ENCODE results near the gene CLCF1.
A peak's percentile ranks its signal among the peaks of the same experiment; 100 is the strongest.
"Not testable (repeated sequence)": the region's sequence is repeated elsewhere in the genome, so short reads cannot be mapped to it uniquely, and the experiment has no call there.

Gene CLCF1

GRCh38 chr11:67404515-67405195 lies 31.3 kb upstream of the CLCF1 start:
- no peaks in the 10 kb centered on the region for H3K27me3 Mint-ChIP-seq
- H3K36me3 Mint-ChIP-seq, result peaks cover 21% of the 10 kb centered on the region
- peak overlapping the region; percentile 93 for H3K4me3 Mint-ChIP-seq
- no peak for DNase-seq (ENCODE audit: low spot score in 2 of 2)
- H3K27ac Mint-ChIP-seq, result peak overlapping the region; percentile 88
- peaks cover 39% of the 10 kb centered on the region for H3K4me1 Mint-ChIP-seq
- no peaks in the 10 kb centered on the region for H3K9me3 Mint-ChIP-seq
- ATAC-seq (ENCODE audit: low read depth), result no peak

DNA sequence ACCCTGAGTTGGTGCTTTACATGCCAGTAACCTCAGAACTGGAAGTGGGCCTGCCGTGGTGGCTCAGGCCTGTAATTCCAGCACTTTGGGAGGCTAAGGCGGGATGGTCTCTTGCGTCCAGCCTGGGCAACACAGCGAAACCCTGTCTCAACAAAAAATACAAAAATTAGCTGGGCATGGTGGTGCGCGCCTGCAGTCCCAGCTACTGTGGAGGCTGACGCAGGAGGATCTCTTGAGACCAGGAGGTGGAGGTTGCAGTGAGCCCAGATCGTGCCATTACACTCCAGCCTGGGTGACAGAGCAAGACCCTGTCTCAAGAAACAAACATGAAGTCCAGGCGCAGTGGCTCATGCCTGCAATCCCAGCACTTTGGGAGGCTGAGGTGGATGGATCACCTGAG lies 29.7 kb upstream of the CLCF1 start:
- not testable (repeated sequence) for DNase-seq (ENCODE audit: low spot score in 2 of 2); ATAC-seq (ENCODE audit: low read depth); H3K27me3 Mint-ChIP-seq; H3K9me3 Mint-ChIP-seq
- Mint-ChIP-seq H3K36me3 (peaks cover 21% of the 10 kb centered on the region), H3K4me3 (peak overlapping the region; percentile 93), H3K27ac (peak overlapping the region; percentile 88), H3K4me1 (peaks cover 30% of the 10 kb centered on the region)

DNA sequence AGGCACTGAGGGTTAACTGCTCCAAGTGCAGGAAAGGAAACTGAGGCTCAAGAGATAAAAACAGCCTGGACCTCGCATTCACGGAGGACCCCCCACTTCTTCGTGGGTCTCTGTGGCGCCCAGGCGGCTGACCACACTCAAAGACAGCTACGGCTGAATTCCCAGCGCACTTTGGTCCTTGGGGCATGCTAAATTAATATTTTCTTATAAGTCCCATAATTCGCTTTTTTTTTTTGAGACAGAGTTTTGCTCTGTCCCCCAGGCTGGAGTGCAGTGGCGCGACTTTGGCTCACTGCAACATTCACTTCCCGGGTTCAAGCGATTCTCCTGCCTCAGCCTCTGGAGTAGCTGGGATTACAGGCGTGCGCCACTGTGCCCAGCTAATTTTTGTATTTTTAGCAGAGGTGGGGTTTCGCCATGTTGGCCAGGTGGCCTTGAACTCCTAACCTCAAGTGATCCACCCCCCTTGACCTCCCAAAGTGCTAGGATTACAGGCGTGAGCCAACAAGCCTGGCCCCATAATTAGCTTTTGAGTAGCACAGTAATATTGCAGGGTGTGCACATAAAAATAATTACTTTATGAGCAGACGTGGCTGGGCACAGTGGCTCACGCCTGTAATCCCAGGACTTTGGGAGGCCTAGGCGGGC lies 28.9 kb upstream of the CLCF1 start:
- ATAC-seq (ENCODE audit: low read depth); H3K27me3 Mint-ChIP-seq; H3K27ac Mint-ChIP-seq; DNase-seq (ENCODE audit: low spot score in 2 of 2); H3K9me3 Mint-ChIP-seq: not testable (repeated sequence)
- Mint-ChIP-seq H3K36me3 (peaks cover 25% of the 10 kb centered on the region), H3K4me1 (peaks cover 29% of the 10 kb centered on the region), H3K4me3 (peak overlapping the region; percentile 75)

GRCh38 chr11:67401495-67402191 lies 28.2 kb upstream of the CLCF1 start, which contains the start of gene PPP1CA:
Gene PPP1CA (minus strand): TSS chr11:67401858. CDS start chr11:67401782, 76 bp downstream.
- Mint-ChIP-seq H3K36me3 (peaks cover 21% of the 10 kb centered on the region), H3K4me3 (peak within 1 kb of the TSS; percentile 86), H3K27ac (peak within 1 kb of the TSS; percentile 69), H3K4me1 (peaks cover 28% of the 10 kb centered on the region), H3K27me3 (no peaks in the 10 kb centered on the region), H3K9me3 (no peaks in the 10 kb centered on the region)
- DNase-seq (ENCODE audit: low spot score in 2 of 2) (peak; percentile 93 to 96), ATAC-seq (ENCODE audit: low read depth) (peak; percentile 74)

- DNase-seq (ENCODE audit: low spot score in 2 of 2) (peak in 1 of 2 donors; percentile 43), ATAC-seq (ENCODE audit: low read depth) (peak; percentile 4)
- H3K27me3 Mint-ChIP-seq, result no peaks in the 10 kb centered on the region
- H3K4me3 Mint-ChIP-seq, result peak overlapping the region; percentile 86
- peaks cover 26% of the 10 kb centered on the region for H3K4me1 Mint-ChIP-seq
- no peaks in the 10 kb centered on the region for H3K9me3 Mint-ChIP-seq
- H3K27ac Mint-ChIP-seq, result peak overlapping the region; percentile 69
- peaks cover 17% of the 10 kb centered on the region for H3K36me3 Mint-ChIP-seq
Observed at GRCh38 chr11:67400942-67401494, 27.6 kb upstream of the CLCF1 start.

- H3K27me3 Mint-ChIP-seq, result no peaks in the 10 kb centered on the region
- H3K4me3 Mint-ChIP-seq, result peak overlapping the region; percentile 86
- no peak for ATAC-seq (ENCODE audit: low read depth)
- H3K27ac Mint-ChIP-seq, result peak overlapping the region; percentile 69
- peaks cover 25% of the 10 kb centered on the region for H3K4me1 Mint-ChIP-seq
- H3K9me3 Mint-ChIP-seq, result no peaks in the 10 kb centered on the region
- no peak for DNase-seq (ENCODE audit: low spot score in 2 of 2)
- H3K36me3 Mint-ChIP-seq, result peaks cover 17% of the 10 kb centered on the region
Observed at GRCh38 chr11:67400251-67400941, 27.0 kb upstream of the CLCF1 start.

DNA sequence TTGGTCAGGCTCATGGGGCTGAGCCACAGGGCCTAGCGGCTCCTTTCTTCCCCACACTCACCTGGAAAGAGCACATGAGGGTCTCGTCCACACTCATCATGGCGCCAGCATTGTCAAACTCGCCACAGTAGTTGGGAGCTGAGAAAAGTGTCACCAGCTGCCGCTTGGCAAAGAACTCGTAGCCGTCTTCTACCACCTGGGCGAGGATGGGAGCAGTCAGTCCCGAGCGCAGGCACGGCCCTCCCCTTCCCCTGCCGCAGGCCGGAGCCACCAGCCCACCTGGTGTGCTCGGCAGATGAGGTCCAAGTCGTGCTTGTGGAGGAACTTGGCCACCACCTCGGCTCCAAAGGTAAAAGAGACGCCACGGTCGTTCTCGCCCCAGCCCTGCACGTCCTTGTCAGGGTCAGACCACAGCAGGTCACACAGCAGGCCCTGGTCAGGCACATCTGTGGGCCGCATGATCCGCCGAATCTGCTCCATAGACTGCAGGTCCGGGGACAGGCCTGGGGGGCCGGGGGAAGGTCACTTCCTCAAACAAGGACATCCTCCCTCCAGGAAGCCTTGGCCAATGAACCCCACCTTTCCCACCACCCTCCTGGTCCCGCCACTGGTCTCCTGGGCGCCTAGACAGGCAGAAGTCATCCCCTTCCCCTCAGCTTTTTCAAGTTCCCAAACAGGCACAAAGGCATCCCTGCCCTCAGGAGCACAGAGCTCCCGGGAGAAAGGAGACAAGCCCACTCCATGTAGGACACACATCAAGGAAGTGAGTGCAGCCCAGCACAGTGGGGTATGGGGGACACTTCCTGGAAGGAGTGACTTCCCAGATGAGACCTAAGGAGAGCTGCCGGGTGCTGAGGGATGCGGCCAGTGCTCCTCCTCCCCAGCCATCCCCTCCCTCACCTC lies 25.5 kb upstream of the CLCF1 start:
- DNase-seq (ENCODE audit: low spot score in 2 of 2) (no peak), ATAC-seq (ENCODE audit: low read depth) (no peak)
- peak overlapping the region; percentile 17 for H3K4me3 Mint-ChIP-seq
- H3K4me1 Mint-ChIP-seq, result peaks cover 22% of the 10 kb centered on the region
- H3K36me3 Mint-ChIP-seq, result peaks cover 13% of the 10 kb centered on the region
- H3K9me3 Mint-ChIP-seq, result no peaks in the 10 kb centered on the region
- no peak overlapping the region for H3K27ac Mint-ChIP-seq
- no peaks in the 10 kb centered on the region for H3K27me3 Mint-ChIP-seq

DNA sequence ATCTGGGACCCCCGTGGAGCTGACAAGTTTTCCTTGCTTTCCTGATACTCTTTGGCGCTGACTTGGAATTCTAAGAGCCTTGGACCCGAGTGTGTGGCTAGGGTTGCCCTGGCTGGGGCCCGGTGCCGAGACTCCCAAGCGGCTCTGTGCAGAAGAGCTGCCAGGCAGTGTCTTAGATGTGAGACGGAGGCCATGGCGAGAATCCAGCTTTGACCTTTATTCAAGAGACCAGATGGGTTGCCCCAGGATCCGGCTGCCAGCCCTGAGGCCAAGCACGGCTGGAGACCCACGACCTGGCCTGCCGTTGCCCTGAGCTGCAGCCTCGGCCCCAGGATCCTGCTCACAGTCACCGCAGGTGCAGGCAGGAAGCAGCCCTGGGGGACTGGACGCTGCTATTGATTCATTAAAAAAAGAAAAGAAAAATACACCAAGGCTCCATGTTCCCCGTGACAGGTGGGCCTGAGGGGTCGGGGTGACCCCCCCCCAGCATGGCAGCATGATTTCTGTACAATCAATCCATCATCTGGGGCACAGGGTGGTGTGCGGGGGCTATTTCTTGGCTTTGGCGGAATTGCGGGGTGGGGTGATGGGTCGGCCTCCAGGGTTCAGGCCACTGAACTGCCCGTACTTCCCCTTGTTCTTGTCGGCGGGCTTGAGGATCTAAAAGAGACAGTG lies 24.7 kb upstream of the CLCF1 start:
- no peak for DNase-seq (ENCODE audit: low spot score in 2 of 2)
- Mint-ChIP-seq H3K9me3 (no peaks in the 10 kb centered on the region), H3K4me3 (no peak overlapping the region), H3K27me3 (no peaks in the 10 kb centered on the region), H3K36me3 (peaks cover 8% of the 10 kb centered on the region), H3K4me1 (peaks cover 24% of the 10 kb centered on the region), H3K27ac (no peak overlapping the region)
- no peak for ATAC-seq (ENCODE audit: low read depth)

GRCh38 chr11:67397536-67397935 lies 24.1 kb upstream of the CLCF1 start:
- Mint-ChIP-seq H3K27me3 (no peaks in the 10 kb centered on the region), H3K9me3 (no peaks in the 10 kb centered on the region), H3K36me3 (peaks cover 8% of the 10 kb centered on the region), H3K4me3 (no peak overlapping the region), H3K27ac (no peak overlapping the region), H3K4me1 (peaks cover 27% of the 10 kb centered on the region)
- DNase-seq (ENCODE audit: low spot score in 2 of 2) (no peak), ATAC-seq (ENCODE audit: low read depth) (no peak)

DNA sequence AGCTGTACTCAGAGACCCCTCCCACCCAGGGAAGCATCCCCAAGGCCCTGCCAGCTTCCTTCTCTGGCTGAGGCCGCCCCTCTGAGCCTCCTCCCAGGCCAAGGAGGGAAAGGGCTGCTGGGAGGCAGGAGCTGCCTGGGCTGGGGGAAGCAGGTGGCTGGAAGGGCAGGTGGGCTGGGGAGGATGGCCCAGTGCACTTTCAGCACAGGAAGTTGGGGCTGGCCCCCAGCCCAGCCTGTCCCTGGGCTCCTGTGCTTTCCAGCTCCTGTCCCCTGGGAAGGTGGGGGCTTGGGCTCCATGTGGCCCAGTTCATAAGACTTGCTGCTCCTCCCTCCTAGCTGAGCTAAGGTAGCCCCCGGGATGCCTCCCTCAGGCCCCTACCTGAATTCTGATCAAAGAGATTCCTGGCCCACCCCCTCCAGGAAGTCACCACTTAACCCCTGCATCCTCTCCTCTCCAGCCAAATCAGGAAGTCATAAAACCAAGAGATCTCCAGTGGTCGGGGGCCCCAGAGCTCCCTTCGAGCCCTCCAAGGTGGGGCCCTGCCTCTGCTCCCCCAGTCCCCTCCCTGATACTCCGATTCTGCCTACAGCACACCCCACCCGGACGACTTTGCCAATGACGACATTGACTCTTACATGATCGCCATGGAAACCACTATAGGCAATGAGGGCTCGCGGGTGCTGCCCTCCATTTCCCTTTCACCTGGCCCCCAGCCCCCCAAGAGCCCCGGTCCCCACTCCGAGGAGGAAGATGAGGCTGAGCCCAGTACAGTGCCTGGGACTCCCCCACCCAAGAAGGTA lies 23.4 kb upstream of the CLCF1 start:
- H3K27ac Mint-ChIP-seq, result no peak overlapping the region
- H3K36me3 Mint-ChIP-seq, result peaks cover 8% of the 10 kb centered on the region
- DNase-seq (ENCODE audit: low spot score in 2 of 2) (no peak), ATAC-seq (ENCODE audit: low read depth) (no peak)
- peaks cover 31% of the 10 kb centered on the region for H3K4me1 Mint-ChIP-seq
- H3K27me3 Mint-ChIP-seq, result no peaks in the 10 kb centered on the region
- H3K9me3 Mint-ChIP-seq, result no peaks in the 10 kb centered on the region
- no peak overlapping the region for H3K4me3 Mint-ChIP-seq

DNA sequence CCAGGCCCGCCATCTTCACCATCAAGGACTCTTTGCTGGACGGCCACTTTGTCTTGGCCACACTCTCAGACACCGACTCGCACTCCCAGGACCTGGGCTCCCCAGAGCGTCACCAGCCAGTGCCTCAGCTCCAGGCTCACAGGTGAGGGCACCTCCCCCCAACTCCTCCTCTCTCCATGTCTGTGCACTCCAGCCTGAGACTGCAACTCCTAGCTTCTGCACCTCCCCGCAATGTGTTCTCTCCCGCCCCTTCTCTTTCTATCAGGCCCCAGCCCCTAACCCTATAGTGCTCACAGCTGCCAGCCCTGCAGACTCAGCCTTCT lies 22.8 kb upstream of the CLCF1 start:
- DNase-seq (ENCODE audit: low spot score in 2 of 2), result no peak
- Mint-ChIP-seq H3K36me3 (peaks cover 8% of the 10 kb centered on the region), H3K27ac (no peak overlapping the region), H3K9me3 (no peaks in the 10 kb centered on the region), H3K4me1 (peaks cover 33% of the 10 kb centered on the region), H3K4me3 (no peak overlapping the region), H3K27me3 (no peaks in the 10 kb centered on the region)
- ATAC-seq (ENCODE audit: low read depth), result no peak
